ENCODE results near the gene DCAF12.

GRCh38 chr9:34045903-34046302, 80.6 kb downstream of the DCAF12 start:
- TF ChIP-seq, protein P1, sequence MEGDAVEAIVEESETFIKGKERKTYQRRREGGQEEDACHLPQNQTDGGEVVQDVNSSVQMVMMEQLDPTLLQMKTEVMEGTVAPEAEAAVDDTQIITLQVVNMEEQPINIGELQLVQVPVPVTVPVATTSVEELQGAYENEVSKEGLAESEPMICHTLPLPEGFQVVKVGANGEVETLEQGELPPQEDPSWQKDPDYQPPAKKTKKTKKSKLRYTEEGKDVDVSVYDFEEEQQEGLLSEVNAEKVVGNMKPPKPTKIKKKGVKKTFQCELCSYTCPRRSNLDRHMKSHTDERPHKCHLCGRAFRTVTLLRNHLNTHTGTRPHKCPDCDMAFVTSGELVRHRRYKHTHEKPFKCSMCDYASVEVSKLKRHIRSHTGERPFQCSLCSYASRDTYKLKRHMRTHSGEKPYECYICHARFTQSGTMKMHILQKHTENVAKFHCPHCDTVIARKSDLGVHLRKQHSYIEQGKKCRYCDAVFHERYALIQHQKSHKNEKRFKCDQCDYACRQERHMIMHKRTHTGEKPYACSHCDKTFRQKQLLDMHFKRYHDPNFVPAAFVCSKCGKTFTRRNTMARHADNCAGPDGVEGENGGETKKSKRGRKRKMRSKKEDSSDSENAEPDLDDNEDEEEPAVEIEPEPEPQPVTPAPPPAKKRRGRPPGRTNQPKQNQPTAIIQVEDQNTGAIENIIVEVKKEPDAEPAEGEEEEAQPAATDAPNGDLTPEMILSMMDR (IDR thresholded peaks at IDR 0.05; ENCODE audit: low read depth, low read length, poor library complexity, severe bottlenecking): no peak
- TF ChIP-seq EZH2phosphoT487 (IDR thresholded peaks at IDR 0.05; ENCODE audit: borderline replicate concordance, low read length): no peak

Data from DOHH2 (cell line).